HCT116 (cell line): ENCODE measurements around the gene CHAF1B.

Experiments used
- CEBPB ChIP-seq: IDR thresholded peaks from 2 replicates; pipeline ENCODE4 v1.6.1; 2012; ENCODE audit warnings: low read depth
- EZH2 ChIP-seq: fragments of 200-600 bp; sonication (generic); IDR thresholded peaks from 2 replicates; pipeline ENCODE4 v1.6.1; 2017; ENCODE audit warnings: antibody characterized with exemption, mixed run types
- FOSL1 ChIP-seq: IDR thresholded peaks from 2 replicates; pipeline ENCODE4 v1.6.1; 2012; ENCODE audit warnings: low read depth
- MAX ChIP-seq: IDR thresholded peaks from 2 replicates; pipeline ENCODE4 v1.6.1; 2012
- POLR2A ChIP-seq: IDR thresholded peaks from 2 replicates; pipeline ENCODE4 v1.7.0; 2011; ENCODE audit warnings: borderline replicate concordance; ENCODE audit not compliant: insufficient read depth, insufficient read length; ENCODE audit errors: extremely low read depth
- SP1 ChIP-seq: IDR thresholded peaks from 2 replicates; pipeline ENCODE4 v1.6.1; 2012; ENCODE audit warnings: low read depth
- TF ChIP-seq, protein P1 (sequence below), 3 experiments: fragments of 200-600 bp in 1 of 3; sonication (generic) in 1 of 3; IDR thresholded peaks in 2 of 3; conservative IDR thresholded peaks in 1 of 3; 2 replicates each; pipeline ENCODE4 v1.5.1; 2012 to 2017; ENCODE audit warnings: low read depth in 2 of 3, low read length in 2 of 3, antibody characterized with exemption in 1 of 3, borderline replicate concordance in 1 of 3, control low read depth in 1 of 3, mild to moderate bottlenecking in 1 of 3, mixed read lengths in 1 of 3, mixed run types in 1 of 3, moderate library complexity in 1 of 3; ENCODE audit not compliant: insufficient read depth in 1 of 3
- TF ChIP-seq, protein P2 (sequence below): IDR thresholded peaks from 2 replicates; pipeline ENCODE4 v1.6.1; 2012; ENCODE audit warnings: low read depth
- TF ChIP-seq, protein P3 (sequence below): IDR thresholded peaks from 2 replicates; pipeline ENCODE4 v1.6.1; 2012

DNA sequence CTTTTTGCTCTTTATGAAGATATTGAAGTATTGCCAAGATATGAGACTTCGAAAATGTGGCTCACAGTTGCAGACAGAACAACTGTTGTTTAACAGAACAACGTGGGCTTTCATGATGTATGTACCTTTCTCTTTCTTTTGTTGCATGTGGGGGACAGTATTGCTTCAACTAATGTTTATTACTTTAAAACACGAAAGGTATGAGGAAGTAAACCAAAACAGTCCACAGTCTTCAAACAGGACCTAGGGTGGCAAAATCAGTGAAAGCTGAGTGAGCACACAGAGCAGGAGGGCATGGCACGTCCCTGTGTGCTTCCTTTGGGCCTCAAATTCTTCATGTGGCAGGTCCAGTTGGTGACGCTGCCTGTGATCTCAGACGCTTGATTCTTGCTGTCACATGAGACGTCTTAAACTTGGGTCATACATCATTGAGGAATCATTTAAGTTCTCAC is 7.8 kb upstream of the CHAF1B start:
- TF ChIP-seq POLR2A (no peak), EZH2 (no peak), CEBPB (no peak), SP1 (no peak), FOSL1 (no peak), MAX (no peak)
- TF ChIP-seq, protein P1, sequence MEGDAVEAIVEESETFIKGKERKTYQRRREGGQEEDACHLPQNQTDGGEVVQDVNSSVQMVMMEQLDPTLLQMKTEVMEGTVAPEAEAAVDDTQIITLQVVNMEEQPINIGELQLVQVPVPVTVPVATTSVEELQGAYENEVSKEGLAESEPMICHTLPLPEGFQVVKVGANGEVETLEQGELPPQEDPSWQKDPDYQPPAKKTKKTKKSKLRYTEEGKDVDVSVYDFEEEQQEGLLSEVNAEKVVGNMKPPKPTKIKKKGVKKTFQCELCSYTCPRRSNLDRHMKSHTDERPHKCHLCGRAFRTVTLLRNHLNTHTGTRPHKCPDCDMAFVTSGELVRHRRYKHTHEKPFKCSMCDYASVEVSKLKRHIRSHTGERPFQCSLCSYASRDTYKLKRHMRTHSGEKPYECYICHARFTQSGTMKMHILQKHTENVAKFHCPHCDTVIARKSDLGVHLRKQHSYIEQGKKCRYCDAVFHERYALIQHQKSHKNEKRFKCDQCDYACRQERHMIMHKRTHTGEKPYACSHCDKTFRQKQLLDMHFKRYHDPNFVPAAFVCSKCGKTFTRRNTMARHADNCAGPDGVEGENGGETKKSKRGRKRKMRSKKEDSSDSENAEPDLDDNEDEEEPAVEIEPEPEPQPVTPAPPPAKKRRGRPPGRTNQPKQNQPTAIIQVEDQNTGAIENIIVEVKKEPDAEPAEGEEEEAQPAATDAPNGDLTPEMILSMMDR (IDR thresholded peaks at IDR 0.05 in 2 of 3, conservative IDR thresholded peaks at IDR 0.05 in 1 of 3; ENCODE audit: borderline replicate concordance in 1 of 3, insufficient read depth in 1 of 3, low read depth in 2 of 3, low read length in 2 of 3): no peak
- TF ChIP-seq, protein P2, sequence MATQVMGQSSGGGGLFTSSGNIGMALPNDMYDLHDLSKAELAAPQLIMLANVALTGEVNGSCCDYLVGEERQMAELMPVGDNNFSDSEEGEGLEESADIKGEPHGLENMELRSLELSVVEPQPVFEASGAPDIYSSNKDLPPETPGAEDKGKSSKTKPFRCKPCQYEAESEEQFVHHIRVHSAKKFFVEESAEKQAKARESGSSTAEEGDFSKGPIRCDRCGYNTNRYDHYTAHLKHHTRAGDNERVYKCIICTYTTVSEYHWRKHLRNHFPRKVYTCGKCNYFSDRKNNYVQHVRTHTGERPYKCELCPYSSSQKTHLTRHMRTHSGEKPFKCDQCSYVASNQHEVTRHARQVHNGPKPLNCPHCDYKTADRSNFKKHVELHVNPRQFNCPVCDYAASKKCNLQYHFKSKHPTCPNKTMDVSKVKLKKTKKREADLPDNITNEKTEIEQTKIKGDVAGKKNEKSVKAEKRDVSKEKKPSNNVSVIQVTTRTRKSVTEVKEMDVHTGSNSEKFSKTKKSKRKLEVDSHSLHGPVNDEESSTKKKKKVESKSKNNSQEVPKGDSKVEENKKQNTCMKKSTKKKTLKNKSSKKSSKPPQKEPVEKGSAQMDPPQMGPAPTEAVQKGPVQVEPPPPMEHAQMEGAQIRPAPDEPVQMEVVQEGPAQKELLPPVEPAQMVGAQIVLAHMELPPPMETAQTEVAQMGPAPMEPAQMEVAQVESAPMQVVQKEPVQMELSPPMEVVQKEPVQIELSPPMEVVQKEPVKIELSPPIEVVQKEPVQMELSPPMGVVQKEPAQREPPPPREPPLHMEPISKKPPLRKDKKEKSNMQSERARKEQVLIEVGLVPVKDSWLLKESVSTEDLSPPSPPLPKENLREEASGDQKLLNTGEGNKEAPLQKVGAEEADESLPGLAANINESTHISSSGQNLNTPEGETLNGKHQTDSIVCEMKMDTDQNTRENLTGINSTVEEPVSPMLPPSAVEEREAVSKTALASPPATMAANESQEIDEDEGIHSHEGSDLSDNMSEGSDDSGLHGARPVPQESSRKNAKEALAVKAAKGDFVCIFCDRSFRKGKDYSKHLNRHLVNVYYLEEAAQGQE: no peak
- TF ChIP-seq, protein P3, sequence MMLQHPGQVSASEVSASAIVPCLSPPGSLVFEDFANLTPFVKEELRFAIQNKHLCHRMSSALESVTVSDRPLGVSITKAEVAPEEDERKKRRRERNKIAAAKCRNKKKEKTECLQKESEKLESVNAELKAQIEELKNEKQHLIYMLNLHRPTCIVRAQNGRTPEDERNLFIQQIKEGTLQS: no peak
